ENCODE results near the gene JMJD1C.

GRCh38 chr10:63265222-63265617, 200.6 kb downstream of the JMJD1C start:
- TF ChIP-seq GATA2 (IDR thresholded peaks at IDR 0.05; ENCODE audit: low read depth, low read length), result no peak
- TF ChIP-seq GATA3 (IDR thresholded peaks at IDR 0.05; ENCODE audit: low read depth, low read length), result no peak

All from SH-SY5Y (cell line).